Activated CD4-positive, alpha-beta memory T cell treated with anti-CD3 and anti-CD28 coated beads, Interleukin-2, amount 10 ng/mL, durations not matched to agents 7 days and 5 days (primary cell): ENCODE measurements around the gene TAF12. TPM values are rescaled to one million over a fixed set of nuclear protein-coding genes. Genes with fewer than 3 reads are reported as not detected.
"Not testable (repeated sequence)": the region's sequence is repeated elsewhere in the genome, so short reads cannot be mapped to it uniquely, and the experiment has no call there.

Experiments used
- CTCF ChIA-PET: fragments of 350-600 bp; sonication (Branson Sonifier 250); formaldehyde crosslinking; loops from one replicate; lab custom pipeline; 2021; ENCODE audit warnings: antibody characterized with exemption, inconsistent platforms; lab: Charles Lee
- POLR2A ChIA-PET: fragments of 350-600 bp; sonication (Branson Sonifier 250); formaldehyde crosslinking; loops from one replicate; lab custom pipeline; 2021; ENCODE audit warnings: antibody characterized with exemption; lab: Charles Lee
- DNase-seq: peaks from one replicate; pipeline ENCODE4 v3.0.0-alpha.2; 2020
- H3K27ac Mint-ChIP-seq: one replicate; pipeline ENCODE4 v1.8.0; 2021; ENCODE audit warnings: mild to moderate bottlenecking, mixed read lengths
- H3K27me3 Mint-ChIP-seq: one replicate; pipeline ENCODE4 v1.8.0; 2021; ENCODE audit warnings: mixed read lengths
- H3K36me3 Mint-ChIP-seq: one replicate; pipeline ENCODE4 v1.8.0; 2021; ENCODE audit warnings: low read depth, mixed read lengths
- H3K4me1 Mint-ChIP-seq: one replicate; pipeline ENCODE4 v1.8.0; 2021; ENCODE audit warnings: mixed read lengths
- H3K4me3 Mint-ChIP-seq: one replicate; pipeline ENCODE4 v1.8.0; 2021; ENCODE audit warnings: mild to moderate bottlenecking, mixed read lengths
- H3K9me3 Mint-ChIP-seq: one replicate; pipeline ENCODE4 v1.8.0; 2021; ENCODE audit warnings: mixed read lengths
- total RNA-seq, 2 experiments: library from RNA; stranded (reverse); gene quantifications; one replicate each; pipeline ENCODE4 v1.2.3, GENCODE V29; 2021

Gene TAF12
- total RNA-seq, 2 experiments from 2014 or later, result 33.8 to 34.0 TPM

DNA sequence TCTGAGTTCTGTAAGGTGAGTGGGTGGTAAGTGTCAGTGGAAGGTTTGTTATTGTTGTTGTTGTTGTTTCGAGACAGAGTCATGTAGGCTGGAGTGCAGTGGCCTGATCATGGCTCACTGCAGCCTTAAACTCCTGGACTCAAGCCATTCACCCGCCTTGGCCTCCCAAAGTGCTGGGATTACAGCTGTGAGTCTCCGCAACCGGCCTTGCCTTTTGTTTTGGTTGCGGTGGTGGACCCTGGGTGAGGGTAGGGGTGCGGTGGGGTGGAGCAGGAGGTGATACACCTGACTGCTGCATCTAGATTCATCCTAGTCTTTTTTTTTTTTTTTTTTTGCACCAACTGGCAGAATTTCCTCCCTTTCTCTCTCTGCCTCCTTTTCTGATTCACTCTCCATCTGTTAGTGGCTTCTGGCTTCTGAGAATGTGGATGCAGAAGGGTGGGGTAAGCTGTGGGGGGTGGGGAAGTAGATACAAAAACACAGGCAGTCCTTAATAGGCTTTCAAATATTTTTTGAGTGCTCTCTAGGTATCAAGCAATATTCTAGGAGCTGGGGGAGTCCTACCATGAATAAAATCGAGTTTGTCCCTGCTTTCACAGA is 21.1 kb upstream of the TAF12 start:
- Mint-ChIP-seq H3K4me3 (no peak overlapping the region), H3K36me3 (no peaks in the 10 kb centered on the region), H3K9me3 (no peaks in the 10 kb centered on the region), H3K4me1 (peaks cover 13% of the 10 kb centered on the region), H3K27ac (no peak overlapping the region), H3K27me3 (no peaks in the 10 kb centered on the region)
- CTCF ChIA-PET, result no interaction called here
- no peak for DNase-seq
- POLR2A ChIA-PET, result interaction anchor here (9.3 kb wide), 1 partner anchor 18 kb away, joined by 441 read pairs; the partner anchor contains the start of genes RNU11 and TAF12

DNA sequence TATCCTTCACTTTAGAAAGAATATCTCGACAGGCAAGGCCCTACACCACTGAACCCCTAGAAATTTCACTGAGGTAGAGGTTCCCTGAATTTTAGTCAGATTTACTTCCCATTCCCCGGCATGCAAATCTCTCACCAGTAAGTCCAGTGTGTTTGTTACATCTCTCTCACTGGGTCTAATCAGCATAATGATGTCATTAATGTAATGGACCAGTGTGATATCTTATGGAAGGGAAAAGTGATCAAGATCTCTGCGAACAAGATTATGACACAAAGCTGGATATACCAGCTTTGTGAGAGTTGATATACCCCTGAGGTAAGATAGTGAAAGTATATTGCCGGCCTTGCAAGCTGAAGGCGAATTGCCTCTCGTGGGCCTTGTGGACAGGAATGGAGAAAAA is 13.5 kb upstream of the TAF12 start:
- POLR2A ChIA-PET, result interaction anchor here (2.2 to 2.7 kb wide), 2 partner anchors 11 to 13 kb away, joined by 7 to 9 read pairs; partner anchors contain the start of gene GMEB1
- Mint-ChIP-seq H3K4me3 (no peak overlapping the region), H3K4me1 (no peaks in the 10 kb centered on the region), H3K36me3 (no peaks in the 10 kb centered on the region), H3K9me3 (no peaks in the 10 kb centered on the region), H3K27ac (no peak overlapping the region), H3K27me3 (no peaks in the 10 kb centered on the region)
- DNase-seq, result no peak
- CTCF ChIA-PET, result interaction anchor here (1.3 to 1.4 kb wide), 2 partner anchors 13 to 221 kb away, joined by 3 to 4 read pairs; partner anchors contain the start of gene TAF12

DNA sequence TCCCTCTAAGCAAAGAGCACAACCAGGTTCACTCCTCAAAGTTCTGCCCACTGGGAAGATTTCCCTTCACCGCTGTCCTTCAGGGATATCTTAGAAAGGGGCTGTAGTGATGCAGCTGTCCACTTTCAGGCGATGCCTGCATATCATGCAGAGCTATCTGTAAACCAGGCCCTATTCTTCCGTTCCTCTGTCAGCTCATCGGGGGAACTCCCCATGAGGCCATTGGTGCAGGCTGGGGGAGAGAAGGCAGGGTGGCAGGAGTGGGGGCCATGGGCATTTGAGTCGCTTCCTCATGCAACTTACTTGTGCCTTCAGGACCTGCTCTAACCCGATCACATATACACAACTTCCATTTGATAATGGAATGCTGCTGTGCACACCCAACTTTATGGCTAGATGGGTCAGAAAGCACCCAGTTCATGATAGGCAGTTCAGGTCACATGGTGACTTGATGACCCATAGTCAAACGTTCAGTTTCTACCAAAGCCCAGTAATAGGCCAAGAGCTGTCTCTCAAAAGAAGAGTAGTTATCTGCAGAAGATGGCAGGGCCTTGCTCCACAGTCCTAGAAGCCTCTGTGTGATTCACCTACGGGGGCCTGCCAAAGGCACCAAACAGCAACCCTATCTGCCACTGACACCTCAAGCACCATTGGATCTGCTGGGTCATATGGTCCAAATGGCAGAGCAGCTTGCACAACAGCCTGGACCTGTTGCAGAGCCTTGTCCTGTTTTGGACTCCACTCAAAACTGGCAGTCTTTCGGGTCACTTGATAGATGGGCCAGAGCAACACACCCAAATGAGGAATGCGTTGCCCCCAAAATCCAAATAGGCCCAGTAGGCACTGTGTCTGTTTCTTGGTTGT is 12.8 kb upstream of the TAF12 start:
- not testable (repeated sequence) for H3K36me3 Mint-ChIP-seq, H3K4me3 Mint-ChIP-seq, H3K27ac Mint-ChIP-seq, H3K27me3 Mint-ChIP-seq, H3K4me1 Mint-ChIP-seq, DNase-seq, H3K9me3 Mint-ChIP-seq
- CTCF ChIA-PET, result interaction anchor here (1.4 kb wide), 1 partner anchor 222 kb away, joined by 3 read pairs; no protein-coding TSS in a partner anchor
- POLR2A ChIA-PET, result interaction anchor here (2.2 to 2.7 kb wide), 2 partner anchors 12 to 14 kb away, joined by 7 to 9 read pairs; partner anchors contain the start of gene GMEB1

- H3K27me3 Mint-ChIP-seq, DNase-seq, H3K27ac Mint-ChIP-seq, H3K4me3 Mint-ChIP-seq, H3K36me3 Mint-ChIP-seq, H3K4me1 Mint-ChIP-seq, H3K9me3 Mint-ChIP-seq: not testable (repeated sequence)
- CTCF ChIA-PET, result interaction anchor here (1.5 kb wide), 1 partner anchor 83 kb away, joined by 6 read pairs; the partner anchor contains the start of gene YTHDF2
- POLR2A ChIA-PET, result interaction anchor here (1.2 kb wide), 1 partner anchor 14 kb away, joined by 6 read pairs; the partner anchor contains the start of gene GMEB1
These were observed 11.0 kb upstream of the TAF12 start for GRCh38 chr1:28653870-28654269.

DNA sequence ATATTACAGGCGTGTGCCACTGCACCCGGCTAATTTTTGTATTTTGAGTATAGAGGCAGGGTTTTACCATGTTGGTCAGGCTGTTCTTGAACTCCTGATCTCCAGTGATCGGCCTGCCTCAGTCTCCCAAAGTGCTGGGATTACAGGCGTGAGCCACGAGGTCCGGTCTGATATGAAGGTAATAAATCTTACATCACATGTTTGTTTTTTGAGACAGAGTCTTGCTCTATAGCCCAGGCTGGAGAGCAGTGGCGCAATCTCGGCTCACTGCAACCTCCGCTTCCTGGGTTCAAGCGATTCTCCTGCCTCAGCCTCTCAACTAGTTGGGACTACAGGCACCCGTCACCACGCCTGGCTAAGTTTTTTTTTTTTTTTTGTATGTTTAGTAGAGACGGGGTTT is 10.2 kb upstream of the TAF12 start:
- H3K36me3 Mint-ChIP-seq, H3K4me1 Mint-ChIP-seq, H3K9me3 Mint-ChIP-seq, H3K4me3 Mint-ChIP-seq, H3K27ac Mint-ChIP-seq, DNase-seq, CTCF ChIA-PET, H3K27me3 Mint-ChIP-seq: not testable (repeated sequence)
- POLR2A ChIA-PET, result interaction anchor here (1.0 to 1.2 kb wide), 2 partner anchors 10 to 16 kb away, joined by 4 to 5 read pairs; partner anchors contain the start of genes GMEB1 and TAF12

GRCh38 chr1:28648474-28649198 is 5.8 kb upstream of the TAF12 start, which contains the start of gene RNU11:
Gene RNU11, plus strand, starts transcription at chr1:28648600.
- Mint-ChIP-seq H3K4me3 (peak within 1 kb of the TSS; percentile 79), H3K27me3 (no peaks in the 10 kb centered on the region), H3K9me3 (no peaks in the 10 kb centered on the region), H3K4me1 (peaks cover 33% of the 10 kb centered on the region), H3K36me3 (no peaks in the 10 kb centered on the region), H3K27ac (peak within 1 kb of the TSS; percentile 99)
- CTCF ChIA-PET, result interaction anchor here (0.7 to 2.2 kb wide), 8 partner anchors 13 to 828 kb away, joined by 3 to 15 read pairs (median 4); partner anchors contain the start of genes GMEB1 and YTHDF2
- peak; percentile 90 for DNase-seq
- POLR2A ChIA-PET, result interaction anchor here (0.6 to 11.9 kb wide), 62 partner anchors 8 to 819 kb away, joined by 3 to 441 read pairs (median 4); partner anchors contain the start of genes GMEB1, MED18, RCC1 and SRSF4

DNA sequence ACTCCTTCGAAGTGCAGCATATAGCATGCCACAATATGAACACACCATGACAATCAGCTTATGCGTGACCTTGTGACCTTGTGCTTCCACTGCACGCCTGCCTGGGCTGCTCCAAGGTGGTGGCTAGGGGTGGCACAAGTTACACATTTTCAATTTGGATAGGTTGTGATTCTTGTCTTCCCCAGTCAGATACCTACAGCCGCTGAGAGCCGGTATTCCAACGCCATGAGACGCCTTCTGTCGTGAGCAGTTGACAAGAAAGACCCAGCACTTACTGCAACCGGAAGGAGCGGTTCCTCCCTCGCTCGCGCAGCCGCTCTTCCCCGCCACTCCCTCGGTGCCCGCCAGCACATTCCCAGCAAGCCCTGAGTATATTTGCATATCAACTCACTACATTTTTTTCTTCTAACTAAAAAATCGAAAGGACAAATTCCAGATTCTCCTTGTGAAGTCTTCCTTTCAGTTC is 5.2 kb upstream of the TAF12 start:
- CTCF ChIA-PET, result interaction anchor here (0.7 to 2.2 kb wide), 7 partner anchors 13 to 828 kb away, joined by 3 to 15 read pairs (median 6); partner anchors contain the start of genes GMEB1 and YTHDF2
- H3K27me3 Mint-ChIP-seq, result no peaks in the 10 kb centered on the region
- peak overlapping the region; percentile 99 for H3K27ac Mint-ChIP-seq
- POLR2A ChIA-PET, result interaction anchor here (0.6 to 11.9 kb wide), 55 partner anchors 8 to 818 kb away, joined by 3 to 441 read pairs (median 4); partner anchors contain the start of genes GMEB1, MED18, RCC1 and SRSF4
- H3K36me3 Mint-ChIP-seq, result no peaks in the 10 kb centered on the region
- no peaks in the 10 kb centered on the region for H3K9me3 Mint-ChIP-seq
- H3K4me1 Mint-ChIP-seq, result peaks cover 33% of the 10 kb centered on the region
- peak; percentile 91 for DNase-seq
- peak overlapping the region; percentile 79 for H3K4me3 Mint-ChIP-seq

- Mint-ChIP-seq H3K4me3 (no peak overlapping the region), H3K27ac (no peak overlapping the region), H3K4me1 (peaks cover 51% of the 10 kb centered on the region), H3K9me3 (no peaks in the 10 kb centered on the region), H3K36me3 (peaks cover 6% of the 10 kb centered on the region), H3K27me3 (no peaks in the 10 kb centered on the region)
- ChIA-PET POLR2A (interaction anchor here (1.5 to 11.9 kb wide), 3 partner anchors 22 to 91 kb away, joined by 5 to 441 read pairs (median 166); partner anchors contain the start of genes GMEB1 and YTHDF2), CTCF (interaction anchor here (0.5 to 1.5 kb wide), 2 partner anchors 91 to 95 kb away, joined by 3 to 4 read pairs; partner anchors contain the start of gene YTHDF2)
- DNase-seq, result no peak
These were observed 3.2 kb upstream of the TAF12 start for GRCh38 chr1:28646040-28646439.

- H3K36me3 Mint-ChIP-seq, H3K27ac Mint-ChIP-seq, DNase-seq, H3K9me3 Mint-ChIP-seq, H3K27me3 Mint-ChIP-seq, H3K4me3 Mint-ChIP-seq: not testable (repeated sequence)
- ChIA-PET CTCF (interaction anchor here (0.7 to 1.5 kb wide), 2 partner anchors 65 to 92 kb away, joined by 3 to 4 read pairs; partner anchors contain the start of gene YTHDF2), POLR2A (interaction anchor here (1.5 to 11.9 kb wide), 4 partner anchors 23 to 91 kb away, joined by 5 to 441 read pairs (median 134); partner anchors contain the start of genes GMEB1 and YTHDF2)
- peaks cover 57% of the 10 kb centered on the region for H3K4me1 Mint-ChIP-seq
These were observed 2.5 kb upstream of the TAF12 start for GRCh38 chr1:28645406-28645805.

DNA sequence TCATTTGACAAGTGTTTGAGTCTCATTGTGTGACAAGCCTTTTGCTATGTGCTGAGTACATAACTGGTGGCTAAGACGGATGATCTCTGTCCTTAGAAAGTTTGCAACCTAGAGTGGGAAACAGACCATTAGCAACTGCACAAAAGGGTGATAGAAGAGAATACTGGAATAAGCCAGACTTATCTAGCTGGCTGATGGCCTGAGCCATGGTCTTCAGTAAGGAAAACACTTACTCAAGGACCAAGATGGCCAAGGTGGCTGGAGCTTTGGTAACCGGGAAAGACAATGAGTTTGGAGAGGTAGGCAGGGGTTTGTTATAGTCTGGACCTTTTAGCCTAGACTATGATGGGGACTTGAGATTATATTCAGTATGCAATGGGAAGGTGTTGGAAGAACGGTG is 1.6 kb upstream of the TAF12 start:
- ChIA-PET CTCF (interaction anchor here (1.9 to 4.6 kb wide), 3 partner anchors 24 to 92 kb away, joined by 11 to 73 read pairs (median 19); partner anchors contain the start of genes GMEB1 and YTHDF2), POLR2A (interaction anchor here (1.1 to 11.9 kb wide), 15 partner anchors 13 to 537 kb away, joined by 3 to 441 read pairs (median 8); partner anchors contain the start of genes EPB41, GMEB1, MED18 and RCC1)
- Mint-ChIP-seq H3K9me3 (no peaks in the 10 kb centered on the region), H3K27ac (peak overlapping the region; percentile 96), H3K36me3 (peaks cover 9% of the 10 kb centered on the region), H3K4me3 (peak overlapping the region; percentile 96), H3K27me3 (no peaks in the 10 kb centered on the region), H3K4me1 (peaks cover 63% of the 10 kb centered on the region)
- DNase-seq, result no peak

DNA sequence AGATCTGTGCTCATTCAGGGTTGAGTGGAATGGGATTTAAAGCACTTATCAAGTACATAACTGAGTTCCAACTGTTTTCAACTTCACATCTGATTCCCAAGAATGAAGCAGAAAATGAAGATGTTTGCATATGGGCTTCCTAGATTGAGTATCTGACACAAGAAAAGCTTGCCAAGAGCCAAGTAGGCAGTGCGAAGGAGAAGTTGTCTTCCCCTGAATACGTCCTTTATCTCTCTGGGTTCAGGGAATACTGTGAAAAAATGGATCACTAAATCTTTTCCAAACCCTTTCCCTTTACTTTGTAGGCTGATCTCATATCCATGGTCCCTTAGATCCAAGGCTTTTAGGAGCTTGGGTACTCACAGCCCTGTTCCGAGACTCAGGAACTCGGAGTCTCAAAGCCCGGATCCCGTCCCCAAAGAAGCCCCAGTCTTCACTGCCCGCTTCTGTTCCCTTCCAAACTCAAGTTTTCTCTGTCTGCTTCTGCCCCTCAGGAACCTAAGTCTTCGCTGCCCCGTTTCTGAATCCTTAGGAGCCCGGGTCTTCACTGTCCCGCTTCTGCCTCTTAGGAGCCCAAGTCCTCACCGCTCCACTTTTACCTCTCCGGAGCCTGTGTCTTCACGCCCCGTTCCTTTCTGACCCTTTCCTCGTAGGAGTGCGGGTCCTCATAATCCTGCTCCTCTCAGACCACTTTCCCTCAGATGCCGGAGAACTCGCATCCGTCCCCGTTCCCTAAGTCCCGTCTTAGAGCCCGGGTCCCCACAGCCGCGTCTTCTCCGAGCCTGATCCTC is 616 bp downstream of the TAF12 start:
- Mint-ChIP-seq H3K27ac (peak overlapping the region; percentile 96), H3K4me1 (peaks cover 46% of the 10 kb centered on the region), H3K9me3 (no peaks in the 10 kb centered on the region), H3K36me3 (peaks cover 9% of the 10 kb centered on the region), H3K27me3 (no peaks in the 10 kb centered on the region), H3K4me3 (peak overlapping the region; percentile 96)
- POLR2A ChIA-PET, result interaction anchor here (0.7 to 11.9 kb wide), 25 partner anchors 10 to 540 kb away, joined by 3 to 441 read pairs (median 6); partner anchors contain the start of genes EPB41, GMEB1, MED18 and RCC1
- DNase-seq, result no peak
- CTCF ChIA-PET, result interaction anchor here (1.1 to 4.6 kb wide), 7 partner anchors 15 to 539 kb away, joined by 4 to 73 read pairs (median 11); partner anchors contain the start of genes GMEB1, SRSF4 and YTHDF2
